Endothelial cell (in vitro differentiated cells): ENCODE results near the gene PLXDC1. TPM values are rescaled to one million over a fixed set of nuclear protein-coding genes. Genes with fewer than 3 reads are reported as not detected.

Experiments used
- DNase-seq: peaks from one replicate; pipeline ENCODE4 v3.0.0; 2021; ENCODE audit warnings: low spot score
- H3K27ac Mint-ChIP-seq: one replicate; pipeline ENCODE4 v1.8.0; 2021; ENCODE audit warnings: mixed read lengths, inconsistent platforms; ENCODE audit not compliant: unreplicated experiment
- H3K27me3 Mint-ChIP-seq: one replicate; pipeline ENCODE4 v1.8.0; 2021; ENCODE audit warnings: mild to moderate bottlenecking, moderate library complexity, mixed read lengths, inconsistent platforms; ENCODE audit not compliant: unreplicated experiment
- H3K36me3 Mint-ChIP-seq: one replicate; pipeline ENCODE4 v1.8.0; 2021; ENCODE audit warnings: mild to moderate bottlenecking, low read depth, mixed read lengths, inconsistent platforms; ENCODE audit not compliant: unreplicated experiment
- H3K4me1 Mint-ChIP-seq: one replicate; pipeline ENCODE4 v1.8.0; 2021; ENCODE audit warnings: mild to moderate bottlenecking, mixed read lengths, inconsistent platforms; ENCODE audit not compliant: unreplicated experiment
- H3K4me3 Mint-ChIP-seq: one replicate; pipeline ENCODE4 v1.8.0; 2021; ENCODE audit warnings: mild to moderate bottlenecking, mixed read lengths, inconsistent platforms; ENCODE audit not compliant: unreplicated experiment
- H3K9me3 Mint-ChIP-seq: one replicate; pipeline ENCODE4 v1.8.0; 2021; ENCODE audit warnings: mixed read lengths, inconsistent platforms; ENCODE audit not compliant: unreplicated experiment
- total RNA-seq: library from RNA; stranded (reverse); fragmentation: NEBNext Ultra II Directional; extraction: Animal tissue kit (Norgen Biotek cat#: 25700); gene quantifications from one replicate; pipeline ENCODE4 v1.2.1, GENCODE V29; 2021; ENCODE audit not compliant: unreplicated experiment
- TF ChIP-seq, protein P1 (sequence below): fragments of 200-600 bp; sonication (generic); IDR thresholded peaks from one replicate; pipeline ENCODE4 v1.5.0; 2021; ENCODE audit warnings: antibody characterized with exemption; ENCODE audit not compliant: unreplicated experiment

The PLXDC1 gene
- total RNA-seq, 1 donor from 2014 or later, result 3.7 TPM

- no peaks in the 10 kb centered on the region for H3K9me3 Mint-ChIP-seq
Observed at GRCh38 chr17:39108461-39109375, 42.7 kb downstream of the PLXDC1 start.

DNA sequence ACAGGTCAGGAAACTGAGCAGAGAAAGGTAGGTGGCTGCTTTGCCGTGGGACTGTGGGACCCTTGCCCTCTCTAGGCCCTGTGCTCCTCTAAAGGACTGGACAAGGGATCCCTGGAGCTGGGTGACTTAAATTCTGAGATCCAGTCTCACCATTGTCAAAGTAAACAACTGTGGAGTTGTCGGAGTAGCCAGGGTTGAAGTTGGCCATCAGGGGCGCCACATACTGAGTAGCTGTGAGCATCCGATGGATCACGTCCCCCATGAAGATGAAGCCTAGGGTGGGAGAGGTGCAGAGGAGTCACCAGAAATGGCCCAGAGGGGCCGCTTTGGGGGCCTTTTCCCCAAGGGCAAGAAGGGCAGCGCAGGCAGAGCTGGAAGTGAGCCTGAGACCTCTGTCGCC, 43.5 kb downstream of the PLXDC1 start:
- TF ChIP-seq, protein P1, sequence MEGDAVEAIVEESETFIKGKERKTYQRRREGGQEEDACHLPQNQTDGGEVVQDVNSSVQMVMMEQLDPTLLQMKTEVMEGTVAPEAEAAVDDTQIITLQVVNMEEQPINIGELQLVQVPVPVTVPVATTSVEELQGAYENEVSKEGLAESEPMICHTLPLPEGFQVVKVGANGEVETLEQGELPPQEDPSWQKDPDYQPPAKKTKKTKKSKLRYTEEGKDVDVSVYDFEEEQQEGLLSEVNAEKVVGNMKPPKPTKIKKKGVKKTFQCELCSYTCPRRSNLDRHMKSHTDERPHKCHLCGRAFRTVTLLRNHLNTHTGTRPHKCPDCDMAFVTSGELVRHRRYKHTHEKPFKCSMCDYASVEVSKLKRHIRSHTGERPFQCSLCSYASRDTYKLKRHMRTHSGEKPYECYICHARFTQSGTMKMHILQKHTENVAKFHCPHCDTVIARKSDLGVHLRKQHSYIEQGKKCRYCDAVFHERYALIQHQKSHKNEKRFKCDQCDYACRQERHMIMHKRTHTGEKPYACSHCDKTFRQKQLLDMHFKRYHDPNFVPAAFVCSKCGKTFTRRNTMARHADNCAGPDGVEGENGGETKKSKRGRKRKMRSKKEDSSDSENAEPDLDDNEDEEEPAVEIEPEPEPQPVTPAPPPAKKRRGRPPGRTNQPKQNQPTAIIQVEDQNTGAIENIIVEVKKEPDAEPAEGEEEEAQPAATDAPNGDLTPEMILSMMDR, result no peak
- DNase-seq, result no peak
- peaks cover 10% of the 10 kb centered on the region for H3K27me3 Mint-ChIP-seq
- H3K9me3 Mint-ChIP-seq, result no peaks in the 10 kb centered on the region
- H3K4me3 Mint-ChIP-seq, result no peak overlapping the region
- H3K4me1 Mint-ChIP-seq, result peaks cover 5% of the 10 kb centered on the region
- H3K36me3 Mint-ChIP-seq, result no peaks in the 10 kb centered on the region
- H3K27ac Mint-ChIP-seq, result no peak overlapping the region

More at GRCh38 chr17:39108461-39109375, 42.7 kb downstream of the PLXDC1 start:
- Mint-ChIP-seq H3K27ac (no peak overlapping the region), H3K36me3 (no peaks in the 10 kb centered on the region), H3K4me1 (peaks cover 5% of the 10 kb centered on the region), H3K27me3 (peaks cover 10% of the 10 kb centered on the region), H3K4me3 (no peak overlapping the region)
- no peak for DNase-seq
- TF ChIP-seq, protein P1, result no peak

GRCh38 chr17:39107155-39107554, 44.3 kb downstream of the PLXDC1 start:
- H3K27ac Mint-ChIP-seq, result no peak overlapping the region
- no peak overlapping the region for H3K4me3 Mint-ChIP-seq
- no peaks in the 10 kb centered on the region for H3K9me3 Mint-ChIP-seq
- DNase-seq, result no peak
- H3K4me1 Mint-ChIP-seq, result peaks cover 5% of the 10 kb centered on the region
- H3K36me3 Mint-ChIP-seq, result no peaks in the 10 kb centered on the region
- TF ChIP-seq, protein P1, result no peak
- H3K27me3 Mint-ChIP-seq, result peaks cover 10% of the 10 kb centered on the region

DNA sequence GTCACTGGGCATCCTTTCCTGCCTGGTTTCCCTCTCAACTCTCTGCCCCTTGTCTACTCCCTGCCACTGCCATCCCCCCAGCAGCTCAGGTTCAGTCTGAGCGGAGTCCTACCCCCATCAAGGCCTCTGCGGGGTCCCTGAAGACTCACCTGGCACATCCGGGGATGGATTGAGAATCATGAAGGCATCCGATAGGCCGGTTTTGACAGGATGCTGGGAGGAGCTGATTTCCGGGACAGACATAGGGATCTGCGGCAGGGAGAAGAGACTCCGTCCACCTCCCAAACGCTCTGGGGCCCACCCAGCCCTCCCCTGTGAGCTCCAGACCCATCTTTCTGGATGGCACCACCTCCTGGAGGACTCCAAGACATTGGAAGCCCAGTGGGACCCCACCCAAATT, 45.7 kb downstream of the PLXDC1 start:
- H3K27ac Mint-ChIP-seq, result no peak overlapping the region
- no peak for DNase-seq

More for the DNA sequence above, 45.7 kb downstream of the PLXDC1 start:
- TF ChIP-seq, protein P1, result no peak
- H3K36me3 Mint-ChIP-seq, result no peaks in the 10 kb centered on the region
- H3K9me3 Mint-ChIP-seq, result no peaks in the 10 kb centered on the region
- no peak overlapping the region for H3K4me3 Mint-ChIP-seq
- H3K4me1 Mint-ChIP-seq, result peaks cover 5% of the 10 kb centered on the region
- peaks cover 7% of the 10 kb centered on the region for H3K27me3 Mint-ChIP-seq
